Measurements from ENCODE around the gene SLC24A1. TPM values are rescaled to one million over a fixed set of nuclear protein-coding genes. Genes with fewer than 3 reads are reported as not detected.

The SLC24A1 gene
- total and polyA plus RNA-seq, 12 donors: 3.3 to 15.8 (median 8.9) TPM

GRCh38 chr15:65655457-65655856 is 33.7 kb downstream of the SLC24A1 start:
- H3K4me3 ChIP-seq: no peak overlapping the region
- DNase-seq: no peak
- H3K9me3 ChIP-seq (replicated peaks in 1 of 3): no peaks in the 10 kb centered on the region
- TF ChIP-seq POLR2A (IDR thresholded peaks at IDR 0.05): no peak
- TF ChIP-seq, protein P1, sequence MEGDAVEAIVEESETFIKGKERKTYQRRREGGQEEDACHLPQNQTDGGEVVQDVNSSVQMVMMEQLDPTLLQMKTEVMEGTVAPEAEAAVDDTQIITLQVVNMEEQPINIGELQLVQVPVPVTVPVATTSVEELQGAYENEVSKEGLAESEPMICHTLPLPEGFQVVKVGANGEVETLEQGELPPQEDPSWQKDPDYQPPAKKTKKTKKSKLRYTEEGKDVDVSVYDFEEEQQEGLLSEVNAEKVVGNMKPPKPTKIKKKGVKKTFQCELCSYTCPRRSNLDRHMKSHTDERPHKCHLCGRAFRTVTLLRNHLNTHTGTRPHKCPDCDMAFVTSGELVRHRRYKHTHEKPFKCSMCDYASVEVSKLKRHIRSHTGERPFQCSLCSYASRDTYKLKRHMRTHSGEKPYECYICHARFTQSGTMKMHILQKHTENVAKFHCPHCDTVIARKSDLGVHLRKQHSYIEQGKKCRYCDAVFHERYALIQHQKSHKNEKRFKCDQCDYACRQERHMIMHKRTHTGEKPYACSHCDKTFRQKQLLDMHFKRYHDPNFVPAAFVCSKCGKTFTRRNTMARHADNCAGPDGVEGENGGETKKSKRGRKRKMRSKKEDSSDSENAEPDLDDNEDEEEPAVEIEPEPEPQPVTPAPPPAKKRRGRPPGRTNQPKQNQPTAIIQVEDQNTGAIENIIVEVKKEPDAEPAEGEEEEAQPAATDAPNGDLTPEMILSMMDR (IDR thresholded peaks at IDR 0.05): no peak
- H3K27me3 ChIP-seq: no peaks in the 10 kb centered on the region
- H3K4me1 ChIP-seq (replicated peaks in 1 of 2): no peaks in the 10 kb centered on the region
- H3K27ac ChIP-seq: no peak overlapping the region
- intact Hi-C loops (cut with DNase I): no loop called here
- 60 to 72% (median 68%) methylated on average over 4 of the region's 4 CpGs for WGBS, 4 donors
- H3K36me3 ChIP-seq (replicated peaks in 1 of 2): peaks cover 0 to 25% of the 10 kb centered on the region in 2 donors

DNA sequence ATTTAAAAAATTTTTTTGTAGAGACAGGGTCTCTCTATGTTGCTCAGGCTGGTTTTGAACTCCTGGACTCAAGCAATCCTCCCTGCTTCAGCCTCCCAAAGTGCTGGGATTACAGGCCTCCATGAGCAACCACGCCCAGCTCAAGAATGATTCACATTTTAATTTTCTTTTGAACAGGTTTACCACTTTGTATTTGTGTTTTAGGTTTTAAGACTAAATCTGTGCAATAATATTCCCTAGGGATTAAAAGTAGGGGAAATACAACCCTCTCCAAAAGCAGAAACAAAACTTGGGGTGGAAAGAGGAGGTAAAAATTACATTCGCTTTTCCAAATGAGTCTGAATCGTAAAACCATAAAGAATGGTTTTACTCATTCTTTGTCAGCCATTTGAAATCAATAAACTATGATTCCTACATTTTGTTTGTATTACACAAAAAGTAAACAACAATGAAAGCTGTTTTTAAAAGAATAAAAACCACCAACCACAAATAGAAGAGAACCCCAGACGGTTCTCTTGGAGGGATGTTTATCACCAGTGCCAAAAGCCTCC is 37.8 kb downstream of the SLC24A1 start:
- H3K27me3 ChIP-seq: no peaks in the 10 kb centered on the region
- TF ChIP-seq, protein P1 (IDR thresholded peaks at IDR 0.05): no peak
- TF ChIP-seq POLR2A (IDR thresholded peaks at IDR 0.05): no peak
- no peak for DNase-seq
- WGBS, 4 donors: 91 to 95% (median 94%) methylated on average over 4 of the region's 4 CpGs
- H3K27ac ChIP-seq: no peak overlapping the region
- H3K4me3 ChIP-seq: no peak overlapping the region
- intact Hi-C loops (cut with DNase I): no loop called here
- no peaks in the 10 kb centered on the region for H3K9me3 ChIP-seq (replicated peaks in 1 of 3)
- peaks cover 0 to 19% of the 10 kb centered on the region in 2 donors for H3K36me3 ChIP-seq (replicated peaks in 1 of 2)
- H3K4me1 ChIP-seq (replicated peaks in 1 of 2): no peaks in the 10 kb centered on the region

- H3K4me3 ChIP-seq: no peak overlapping the region
- H3K27ac ChIP-seq: no peak overlapping the region
- no peaks in the 10 kb centered on the region for H3K9me3 ChIP-seq (replicated peaks in 1 of 3)
- peaks cover 0 to 30% of the 10 kb centered on the region in 2 donors for H3K36me3 ChIP-seq (replicated peaks in 1 of 2)
- DNase-seq: no peak
- intact Hi-C loops (cut with DNase I): no loop called here
- no peak for TF ChIP-seq POLR2A (IDR thresholded peaks at IDR 0.05)
- TF ChIP-seq, protein P1 (IDR thresholded peaks at IDR 0.05): no peak
- 80 to 86% (median 84%) methylated on average over 2 of the region's 2 CpGs for WGBS, 4 donors
- no peaks in the 10 kb centered on the region for H3K4me1 ChIP-seq (replicated peaks in 1 of 2)
- H3K27me3 ChIP-seq: no peaks in the 10 kb centered on the region
Measured at GRCh38 chr15:65660927-65661326, 39.2 kb downstream of the SLC24A1 start.

GRCh38 chr15:65663521-65663920 is 41.8 kb downstream of the SLC24A1 start:
- H3K9me3 ChIP-seq (replicated peaks in 1 of 3): no peaks in the 10 kb centered on the region
- H3K4me3 ChIP-seq: no peak overlapping the region
- no peaks in the 10 kb centered on the region for H3K27me3 ChIP-seq
- intact Hi-C loops (cut with DNase I): no loop called here
- H3K4me1 ChIP-seq (replicated peaks in 1 of 2): no peaks in the 10 kb centered on the region
- DNase-seq: no peak
- no peak for TF ChIP-seq POLR2A (IDR thresholded peaks at IDR 0.05)
- TF ChIP-seq, protein P1 (IDR thresholded peaks at IDR 0.05): no peak
- peaks cover 0 to 46% of the 10 kb centered on the region in 2 donors for H3K36me3 ChIP-seq (replicated peaks in 1 of 2)
- H3K27ac ChIP-seq: no peak overlapping the region
- WGBS, 4 donors: 87 to 95% (median 91%) methylated on average over 3 of the region's 3 CpGs

Measured in adrenal gland (tissue), 12 donors.